ENCODE data around the gene PNLIPRP2.

GRCh38 chr10:116608686-116609594 lies 11.8 kb upstream of the PNLIPRP2 start:
- TF ChIP-seq, protein P1, sequence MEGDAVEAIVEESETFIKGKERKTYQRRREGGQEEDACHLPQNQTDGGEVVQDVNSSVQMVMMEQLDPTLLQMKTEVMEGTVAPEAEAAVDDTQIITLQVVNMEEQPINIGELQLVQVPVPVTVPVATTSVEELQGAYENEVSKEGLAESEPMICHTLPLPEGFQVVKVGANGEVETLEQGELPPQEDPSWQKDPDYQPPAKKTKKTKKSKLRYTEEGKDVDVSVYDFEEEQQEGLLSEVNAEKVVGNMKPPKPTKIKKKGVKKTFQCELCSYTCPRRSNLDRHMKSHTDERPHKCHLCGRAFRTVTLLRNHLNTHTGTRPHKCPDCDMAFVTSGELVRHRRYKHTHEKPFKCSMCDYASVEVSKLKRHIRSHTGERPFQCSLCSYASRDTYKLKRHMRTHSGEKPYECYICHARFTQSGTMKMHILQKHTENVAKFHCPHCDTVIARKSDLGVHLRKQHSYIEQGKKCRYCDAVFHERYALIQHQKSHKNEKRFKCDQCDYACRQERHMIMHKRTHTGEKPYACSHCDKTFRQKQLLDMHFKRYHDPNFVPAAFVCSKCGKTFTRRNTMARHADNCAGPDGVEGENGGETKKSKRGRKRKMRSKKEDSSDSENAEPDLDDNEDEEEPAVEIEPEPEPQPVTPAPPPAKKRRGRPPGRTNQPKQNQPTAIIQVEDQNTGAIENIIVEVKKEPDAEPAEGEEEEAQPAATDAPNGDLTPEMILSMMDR (conservative IDR thresholded peaks at IDR 0.05 in 1 of 2, IDR thresholded peaks at IDR 0.05 in 1 of 2; ENCODE audit: extremely low read depth in 1 of 2, insufficient read depth in 1 of 2, low read depth in 1 of 2, low read length in 2 of 2), result no peak
- no peak for TF ChIP-seq EZH2 (IDR thresholded peaks at IDR 0.05; ENCODE audit: borderline replicate concordance, low read length)

Data from mammary epithelial cell (primary cell).